ENCODE measurements around the gene RNF4. TPM values are rescaled to one million over a fixed set of nuclear protein-coding genes. Genes with fewer than 3 reads are reported as not detected.

RNF4 gene
- total RNA-seq, 1 experiment from 2014 or later: 92.0 TPM

DNA sequence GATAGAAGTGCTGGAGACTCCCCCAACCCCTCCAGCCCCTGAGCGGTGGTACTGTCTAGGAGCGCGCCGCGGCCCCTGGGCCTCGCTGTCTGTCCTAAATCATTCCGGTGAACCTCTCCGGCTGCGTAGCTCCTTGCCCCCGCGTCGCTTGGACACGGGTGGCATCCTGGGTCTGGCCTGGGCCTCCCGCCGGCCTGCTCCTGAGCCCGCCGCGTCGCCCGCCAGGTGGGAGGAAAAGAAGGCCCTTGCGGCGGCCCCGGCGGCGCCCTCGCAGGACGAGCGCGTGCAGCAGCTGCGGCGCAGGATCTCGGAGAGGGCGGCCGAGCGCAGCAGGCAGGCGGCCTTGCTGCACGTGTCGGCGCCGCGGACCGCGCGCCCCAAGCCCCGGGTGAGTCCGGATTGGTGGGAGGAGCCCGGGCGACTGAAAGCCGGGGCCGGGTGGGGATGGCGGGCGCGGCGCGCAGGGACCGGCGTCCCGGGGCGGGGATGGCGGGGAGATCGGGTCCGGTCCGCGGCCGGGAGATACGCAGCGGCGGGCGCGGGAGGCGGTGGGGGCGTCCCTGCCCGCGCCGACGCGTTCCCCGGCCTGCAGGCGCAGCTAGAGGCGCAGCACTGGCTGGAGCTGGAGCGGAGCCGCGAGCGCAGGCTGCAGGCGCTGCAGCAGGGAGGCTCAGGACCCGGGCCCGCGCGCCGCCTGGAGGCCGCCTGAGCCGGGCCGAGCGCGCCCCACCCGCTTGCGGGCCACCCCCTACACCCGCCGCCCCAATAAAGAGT lies 6.5 kb upstream of the RNF4 start:
- no peaks in the 10 kb centered on the region; a peak in 1 of 5 replicates for H3K9me3 Mint-ChIP-seq
- Histone ChIP-seq H2AK5ac (ENCODE audit: insufficient read length, low read length) (no peak overlapping the region), H4K5ac (ENCODE audit: insufficient read length, low read depth, low read length) (no peak overlapping the region), H4K20me1 (ENCODE audit: control insufficient read depth, insufficient read depth, insufficient read length) (no peaks in the 10 kb centered on the region), H2BK15ac (ENCODE audit: low read depth, low read length) (no peak overlapping the region), H3K27me3 (ENCODE audit: insufficient read depth, low read length) (peaks cover 3% of the 10 kb centered on the region; the same call in 1 of the 2 replicates), H3K23me2 (ENCODE audit: insufficient read length, low read depth, low read length, poor library complexity, severe bottlenecking) (no peaks in the 10 kb centered on the region), H2BK120ac (ENCODE audit: low read depth, low read length, poor library complexity, severe bottlenecking) (no peak overlapping the region), H2BK20ac (ENCODE audit: low read depth, low read length, poor library complexity, severe bottlenecking) (no peak overlapping the region), H2BK5ac (ENCODE audit: insufficient read length, low read length) (no peak overlapping the region), H3K79me2 (ENCODE audit: insufficient read depth, low read length) (no peaks in the 10 kb centered on the region), H3K4me2 (ENCODE audit: insufficient read depth, insufficient read length, low read length) (peak overlapping the region; percentile 32), H3K14ac (ENCODE audit: insufficient read depth, low read length) (0 out of 2 replicates have a peak overlapping the region, but pooled peaks have one; percentile 59), H3K4ac (ENCODE audit: low read depth, low read length) (no peak overlapping the region), H3K9me3 (ENCODE audit: control insufficient read depth, low read depth, low read length) (no peaks in the 10 kb centered on the region), H3K79me1 (ENCODE audit: insufficient read depth, low read depth, low read length, poor library complexity, severe bottlenecking) (no peaks in the 10 kb centered on the region), H2BK12ac (ENCODE audit: insufficient read length, low read depth, low read length) (no peak overlapping the region), H3K18ac (ENCODE audit: insufficient read length, low read depth, low read length) (no peak overlapping the region), H3K56ac (ENCODE audit: insufficient read length, low read depth, low read length) (no peak overlapping the region), H3K23ac (ENCODE audit: insufficient read length, low read depth, low read length) (no peak overlapping the region), H3K4me1 (ENCODE audit: insufficient read depth, low read length) (no peaks in the 10 kb centered on the region), H4K91ac (ENCODE audit: insufficient read length, low read depth, low read length) (no peak overlapping the region), H3K9ac (ENCODE audit: extremely low read depth, insufficient read length, low read length) (no peak overlapping the region), H2AFZ (ENCODE audit: low read length) (no peak overlapping the region), H4K8ac (replicated peaks; ENCODE audit: insufficient read length, low read depth, low read length) (no peak overlapping the region), H3K27ac (ENCODE audit: insufficient read length, low read depth, low read length) (no peak overlapping the region), H3T11ph (ENCODE audit: low read length) (no peak overlapping the region)
- no CpG with 5 or more reads among the region's 99 CpGs for WGBS (ENCODE audit: extremely low coverage, insufficient read length, low lambda C conversion rate)
- H3K36me3 Mint-ChIP-seq (ENCODE audit: insufficient read depth in 1 of 3, low read depth in 3 of 3): peaks cover 0 to 7% (median 2%) of the 10 kb centered on the region in 3 experiments; a peak in 4 of 7 replicates
- TF ChIP-seq CTCF (conservative IDR thresholded peaks at IDR 0.05): peak; percentile 60
- peak; percentile 70 for DNase-seq
- peak overlapping the region; percentile 48 to 81 for H3K4me3 Mint-ChIP-seq
- H3K27ac Mint-ChIP-seq: no peak overlapping the region
- peaks cover 15 to 20% of the 10 kb centered on the region in 2 experiments for H3K4me1 Mint-ChIP-seq
- peaks cover 40% of the 10 kb centered on the region for H3K27me3 Mint-ChIP-seq (ENCODE audit: low read depth)
